ENCODE data around the gene RO60. TPM values are rescaled to one million over a fixed set of nuclear protein-coding genes. Genes with fewer than 3 reads are reported as not detected.

Gene RO60
- total RNA-seq, 1 experiment from 2014 or later = 74.8 TPM

- H3K36me3 ChIP-seq (ENCODE audit: control insufficient read depth, insufficient read depth, low read length) = peaks cover 18% of the 10 kb centered on the region
- H3K27me3 ChIP-seq (ENCODE audit: control insufficient read depth, insufficient read depth, low read length) = no peaks in the 10 kb centered on the region
- TF ChIP-seq TCF7L2 (IDR thresholded peaks at IDR 0.05; ENCODE audit: low read depth, low read length) = no peak
- no peak for TF ChIP-seq SIN3A (IDR thresholded peaks at IDR 0.05; ENCODE audit: borderline replicate concordance, insufficient read depth, low read depth, low read length)
- TF ChIP-seq CTCF (IDR thresholded peaks at IDR 0.05) = no peak
- no peak for TF ChIP-seq REST (IDR thresholded peaks at IDR 0.05; ENCODE audit: insufficient read depth in 1 of 2, low read depth in 2 of 2, low read length in 1 of 2)
- no peak for TF ChIP-seq POLR2AphosphoS5 (IDR thresholded peaks at IDR 0.05; ENCODE audit: low read depth, low read length)
- in situ Hi-C loops (cut with HindIII; ENCODE audit: low pct_unique_long_range_greater_than_20kb, low sequenced_read_pairs) (no loop called here), intact Hi-C loops (cut with micrococcal nuclease; ENCODE audit: unreplicated experiment) (no loop called here)
- no peak for ATAC-seq
- CTCF ChIA-PET = no interaction called here
- no TSS peak for BruUV-seq (replicated peaks)
- peaks cover 8% of the 10 kb centered on the region; the same call in 1 of the 2 replicates for H3K4me1 ChIP-seq (ENCODE audit: control insufficient read depth, insufficient read depth, low read length)
- no peak overlapping the region for H3K4me3 ChIP-seq (ENCODE audit: low read depth in 2 of 2, low read length in 2 of 2)
- H3K9me3 ChIP-seq (ENCODE audit: control insufficient read depth, insufficient read depth, low read depth, low read length) = no peaks in the 10 kb centered on the region
- POLR2A ChIA-PET = no interaction called here
- DNase-seq (ENCODE audit: low read depth, low spot score) = no peak
- no peak overlapping the region for H3K27ac ChIP-seq (ENCODE audit: low read length)
Measured at GRCh38 chr1:193062698-193063463, 3.5 kb downstream of the RO60 start.

GRCh38 chr1:193065954-193066353 lies 6.5 kb downstream of the RO60 start:
- intact Hi-C loops (cut with micrococcal nuclease; ENCODE audit: unreplicated experiment) = no loop called here
- Histone ChIP-seq H3K4me3 (ENCODE audit: low read depth in 2 of 2, low read length in 2 of 2) (no peak overlapping the region), H3K27me3 (ENCODE audit: control insufficient read depth, insufficient read depth, low read length) (no peaks in the 10 kb centered on the region), H3K4me1 (ENCODE audit: control insufficient read depth, insufficient read depth, low read length) (peaks cover 10% of the 10 kb centered on the region; the same call in 1 of the 2 replicates), H3K9me3 (ENCODE audit: control insufficient read depth, insufficient read depth, low read depth, low read length) (no peaks in the 10 kb centered on the region), H3K27ac (ENCODE audit: low read length) (no peak overlapping the region), H3K36me3 (ENCODE audit: control insufficient read depth, insufficient read depth, low read length) (no peaks in the 10 kb centered on the region; the same call in 1 of the 2 replicates)
- no TSS peak for BruUV-seq (replicated peaks)
- ATAC-seq (no peak), DNase-seq (ENCODE audit: low read depth, low spot score) (no peak)
- CTCF ChIA-PET = no interaction called here
- POLR2A ChIA-PET = no interaction called here
- in situ Hi-C loops (cut with HindIII; ENCODE audit: low pct_unique_long_range_greater_than_20kb, low sequenced_read_pairs) = no loop called here
- TF ChIP-seq SIN3A (IDR thresholded peaks at IDR 0.05; ENCODE audit: borderline replicate concordance, insufficient read depth, low read depth, low read length) (no peak), TCF7L2 (IDR thresholded peaks at IDR 0.05; ENCODE audit: low read depth, low read length) (no peak), CTCF (IDR thresholded peaks at IDR 0.05) (no peak), POLR2AphosphoS5 (IDR thresholded peaks at IDR 0.05; ENCODE audit: low read depth, low read length) (no peak), REST (IDR thresholded peaks at IDR 0.05; ENCODE audit: insufficient read depth in 1 of 2, low read depth in 2 of 2, low read length in 1 of 2) (no peak)
